HG03342 (cell line): ENCODE results near the gene ENTREP1.

Experiments used
- ATAC-seq: cut with Tn5 transposase; IDR thresholded peaks from one replicate; pipeline ENCODE4 v1.9.1; 2021; ENCODE audit warnings: mild to moderate bottlenecking, moderate library complexity; ENCODE audit not compliant: unreplicated experiment

The ENTREP1 gene

GRCh38 chr9:69363191-69363590, 38.2 kb downstream of the ENTREP1 start:
- no peak for ATAC-seq

GRCh38 chr9:69364510-69365150, 39.6 kb downstream of the ENTREP1 start:
- no peak for ATAC-seq

- ATAC-seq, result no peak
Measured at GRCh38 chr9:69370430-69370829, 45.4 kb downstream of the ENTREP1 start.

GRCh38 chr9:69371001-69371400, 46.0 kb downstream of the ENTREP1 start:
- ATAC-seq, result no peak

GRCh38 chr9:69376651-69377050, 51.6 kb downstream of the ENTREP1 start:
- ATAC-seq, result no peak

GRCh38 chr9:69377291-69377690, 52.3 kb downstream of the ENTREP1 start:
- ATAC-seq, result no peak

GRCh38 chr9:69377981-69378380, 53.0 kb downstream of the ENTREP1 start:
- no peak for ATAC-seq

GRCh38 chr9:69379270-69379982, 54.4 kb downstream of the ENTREP1 start:
- ATAC-seq, result no peak

GRCh38 chr9:69380301-69380700, 55.3 kb downstream of the ENTREP1 start:
- no peak for ATAC-seq

GRCh38 chr9:69380811-69381210, 55.8 kb downstream of the ENTREP1 start:
- ATAC-seq, result no peak

- no peak for ATAC-seq
Measured at GRCh38 chr9:69382135-69382534, 57.1 kb downstream of the ENTREP1 start.

- ATAC-seq, result no peak
Measured at GRCh38 chr9:69385581-69386033, 60.6 kb downstream of the ENTREP1 start.

- no peak for ATAC-seq
Measured at GRCh38 chr9:69386651-69387050, 61.6 kb downstream of the ENTREP1 start.

- ATAC-seq, result no peak
Measured at GRCh38 chr9:69388596-69388995, 63.6 kb downstream of the ENTREP1 start.

GRCh38 chr9:69389437-69389995, 64.5 kb downstream of the ENTREP1 start:
- no peak for ATAC-seq

- ATAC-seq, result no peak
Measured at GRCh38 chr9:69391487-69391886, 66.5 kb downstream of the ENTREP1 start.

GRCh38 chr9:69391946-69392345, 66.9 kb downstream of the ENTREP1 start:
- ATAC-seq, result no peak

GRCh38 chr9:69392826-69393225, 67.8 kb downstream of the ENTREP1 start:
- ATAC-seq, result no peak

- no peak for ATAC-seq
Measured at GRCh38 chr9:69393425-69393824, 68.4 kb downstream of the ENTREP1 start.

- no peak for ATAC-seq
Measured at GRCh38 chr9:69395718-69396117, 70.7 kb downstream of the ENTREP1 start.

- no peak for ATAC-seq
Measured at GRCh38 chr9:69396759-69397158, 71.7 kb downstream of the ENTREP1 start.
